HCT116 (cell line): ENCODE data around the gene NFIL3. TPM values are rescaled to one million over a fixed set of nuclear protein-coding genes. Genes with fewer than 3 reads are reported as not detected.

Experiments
- ATAC-seq: fragments of 200-7000 bp; cut with Tn5 transposase; 2 replicates; pipeline ENCODE4 v1.9.1; 2020; ENCODE audit warnings: mild to moderate bottlenecking, moderate library complexity
- BruUV-seq: library from RNA; stranded (reverse); fragments of 400-500 nt; replicated peaks from 2 replicates; lab custom pipeline; 2021; lab: Mats Ljungman, UMichigan
- CTCF ChIA-PET: fragments of 300-600 bp; sonication (Branson Sonifier 250); formaldehyde crosslinking; loops from one replicate; lab custom pipeline; 2021; ENCODE audit warnings: antibody characterized with exemption; lab: Charles Lee
- POLR2A ChIA-PET: fragments of 300-600, 350-600 bp; sonication (Branson Sonifier 250); formaldehyde crosslinking; loops from one replicate; lab custom pipeline; 2021; ENCODE audit warnings: antibody characterized with exemption; lab: Charles Lee
- RAD21 ChIA-PET, 2 experiments: fragments of 300-600 bp; sonication (Branson Sonifier 250); formaldehyde crosslinking; loops; one replicate each; lab custom pipeline; 2023; ENCODE audit warnings: low total read pairs in 2 of 2; ENCODE audit not compliant: uncharacterized antibody in 2 of 2, unreplicated experiment in 2 of 2, low non-redundant PET in 1 of 2; lab: Charles Lee
- DNase-seq: peaks from one replicate; pipeline ENCODE4 v3.0.0-alpha.2; 2010; ENCODE audit warnings: low read depth, low spot score
- H2AFZ ChIP-seq: fragments of 200-600 bp; shearing (Covaris generic), sonication (generic); 2 replicates; pipeline ENCODE4 v1.6.1; 2017; ENCODE audit warnings: low read depth, mixed run types, mixed read lengths, antibody characterized with exemption, low read length; ENCODE audit not compliant: poor library complexity, severe bottlenecking
- H3K27ac ChIP-seq: 2 replicates; pipeline ENCODE4 v1.5.1; 2012; ENCODE audit warnings: low read depth, low read length
- H3K27me3 ChIP-seq: fragments of 200-600 bp; sonication (generic); 2 replicates; pipeline ENCODE4 v1.6.1; 2016; ENCODE audit warnings: mixed run types, low read length, mixed read lengths; ENCODE audit not compliant: insufficient read depth
- H3K36me3 ChIP-seq, 2 experiments: fragments of 200-500 bp in 1 of 2; fragments of 200-600 bp in 1 of 2; sonication (Bioruptor generic) in 1 of 2; sonication (generic) in 1 of 2; 2 replicates each; pipeline versions ENCODE4 v1.5.1 to v1.6.1; 2014 to 2016; ENCODE audit warnings: low read length in 2 of 2, inconsistent platforms in 1 of 2, mixed read lengths in 1 of 2, mixed run types in 1 of 2; ENCODE audit not compliant: insufficient read depth in 2 of 2, control insufficient read depth in 1 of 2
- H3K4me1 ChIP-seq, 2 experiments: fragments of 200-600 bp in 1 of 2; sonication (generic) in 1 of 2; 2 replicates each; pipeline versions ENCODE4 v1.5.1 to v1.6.1; 2012 to 2017; ENCODE audit warnings: low read length in 2 of 2, inconsistent platforms in 1 of 2, mild to moderate bottlenecking in 1 of 2, mixed read lengths in 1 of 2, mixed run types in 1 of 2, moderate library complexity in 1 of 2; ENCODE audit not compliant: insufficient read depth in 2 of 2, control insufficient read depth in 1 of 2
- H3K4me2 ChIP-seq: fragments of 200-600 bp; sonication (generic); 2 replicates; pipeline ENCODE4 v1.6.1; 2017; ENCODE audit warnings: mixed run types, low read length, mixed read lengths
- H3K4me3 ChIP-seq, 2 experiments: fragments of 200-600 bp in 1 of 2; sonication (generic) in 1 of 2; replicated peaks in 1 of 2; 2 replicates each; pipeline ENCODE4 v1.5.1; 2011 to 2016; ENCODE audit warnings: low read length in 2 of 2, control low read depth in 1 of 2, low read depth in 1 of 2, mild to moderate bottlenecking in 1 of 2, mixed read lengths in 1 of 2, mixed run types in 1 of 2
- H3K79me2 ChIP-seq: fragments of 200-600 bp; sonication (generic); 2 replicates; pipeline ENCODE4 v1.6.1; 2017; ENCODE audit warnings: mild to moderate bottlenecking, mixed run types, low read length, moderate library complexity, mixed read lengths; ENCODE audit not compliant: insufficient read depth
- H3K9ac ChIP-seq: fragments of 200-600 bp; sonication (generic); 2 replicates; pipeline ENCODE4 v1.6.1; 2016; ENCODE audit warnings: low read length, mixed read lengths
- H3K9me2 ChIP-seq: fragments of 200-600 bp; sonication (generic), shearing (Covaris generic); 2 replicates; pipeline ENCODE4 v1.6.1; 2017; ENCODE audit warnings: mixed run types, mild to moderate bottlenecking, moderate library complexity; ENCODE audit not compliant: insufficient read depth
- H3K9me3 ChIP-seq, 2 experiments: fragments of 200-500 bp in 1 of 2; fragments of 200-600 bp in 1 of 2; sonication (Bioruptor generic) in 1 of 2; sonication (generic) in 1 of 2; 2 replicates each; pipeline ENCODE4 v1.6.1; 2014 to 2017; ENCODE audit warnings: low read length in 2 of 2, mixed read lengths in 2 of 2, inconsistent platforms in 1 of 2, low read depth in 1 of 2, mild to moderate bottlenecking in 1 of 2, mixed run types in 1 of 2, moderate library complexity in 1 of 2; ENCODE audit not compliant: control insufficient read depth in 1 of 2, insufficient read depth in 1 of 2
- H4K20me1 ChIP-seq: fragments of 200-600 bp; sonication (generic), shearing (Covaris generic); 2 replicates; pipeline ENCODE4 v1.6.1; 2017; ENCODE audit warnings: mixed run types, mild to moderate bottlenecking, moderate library complexity; ENCODE audit not compliant: insufficient read depth
- CBX3 ChIP-seq: IDR thresholded peaks from 2 replicates; pipeline ENCODE4 v1.6.1; 2012; ENCODE audit warnings: low read depth
- CEBPB ChIP-seq: IDR thresholded peaks from 2 replicates; pipeline ENCODE4 v1.6.1; 2012; ENCODE audit warnings: low read depth
- ELF1 ChIP-seq: IDR thresholded peaks from 2 replicates; pipeline ENCODE4 v1.6.1; 2012; ENCODE audit warnings: low read depth, borderline replicate concordance
- EZH2 ChIP-seq: fragments of 200-600 bp; sonication (generic); IDR thresholded peaks from 2 replicates; pipeline ENCODE4 v1.6.1; 2017; ENCODE audit warnings: antibody characterized with exemption, mixed run types
- EZH2phosphoT487 ChIP-seq: fragments of 200-600 bp; IDR thresholded peaks from 2 replicates; pipeline ENCODE4 v1.6.1; 2018; ENCODE audit warnings: antibody characterized with exemption, borderline replicate concordance
- FOSL1 ChIP-seq: IDR thresholded peaks from 2 replicates; pipeline ENCODE4 v1.6.1; 2012; ENCODE audit warnings: low read depth
- POLR2A ChIP-seq: IDR thresholded peaks from 2 replicates; pipeline ENCODE4 v1.7.0; 2011; ENCODE audit warnings: borderline replicate concordance; ENCODE audit not compliant: insufficient read depth, insufficient read length; ENCODE audit errors: extremely low read depth
- POLR2AphosphoS5 ChIP-seq: IDR thresholded peaks from 2 replicates; pipeline ENCODE4 v1.6.1; 2011; ENCODE audit warnings: mild to moderate bottlenecking, low read depth, low read length, moderate library complexity
- TCF7L2 ChIP-seq: IDR thresholded peaks from 2 replicates; pipeline ENCODE4 v1.7.0; 2011; ENCODE audit warnings: borderline replicate concordance, inconsistent platforms; ENCODE audit not compliant: insufficient read depth, insufficient read length; ENCODE audit errors: extremely low read depth
- ZNF274 ChIP-seq: fragments of 200-500 bp; sonication (Bioruptor generic); IDR thresholded peaks from 2 replicates; pipeline ENCODE4 v1.6.1; 2014; ENCODE audit warnings: mild to moderate bottlenecking, low read depth, low read length, inconsistent platforms
- intact Hi-C: fragments of 100-400 bp; cut with micrococcal nuclease; formaldehyde crosslinking; loops from 2 replicates; pipeline ENCODE4 v1.10.0; 2022
- total RNA-seq: library from RNA; stranded (reverse); gene quantifications from one replicate; pipeline ENCODE4 v1.2.1, GENCODE V29; 2021; ENCODE audit not compliant: unreplicated experiment
- TF ChIP-seq, protein P1 (sequence below), 3 experiments: fragments of 200-600 bp in 1 of 3; sonication (generic) in 1 of 3; IDR thresholded peaks in 2 of 3; conservative IDR thresholded peaks in 1 of 3; 2 replicates each; pipeline ENCODE4 v1.5.1; 2012 to 2017; ENCODE audit warnings: low read depth in 2 of 3, low read length in 2 of 3, antibody characterized with exemption in 1 of 3, borderline replicate concordance in 1 of 3, control low read depth in 1 of 3, mild to moderate bottlenecking in 1 of 3, mixed read lengths in 1 of 3, mixed run types in 1 of 3, moderate library complexity in 1 of 3; ENCODE audit not compliant: insufficient read depth in 1 of 3
- TF ChIP-seq, protein P2 (sequence below): IDR thresholded peaks from 2 replicates; pipeline ENCODE4 v1.6.1; 2012

The NFIL3 gene
- total RNA-seq, 1 experiment from 2014 or later: 38.0 TPM

DNA sequence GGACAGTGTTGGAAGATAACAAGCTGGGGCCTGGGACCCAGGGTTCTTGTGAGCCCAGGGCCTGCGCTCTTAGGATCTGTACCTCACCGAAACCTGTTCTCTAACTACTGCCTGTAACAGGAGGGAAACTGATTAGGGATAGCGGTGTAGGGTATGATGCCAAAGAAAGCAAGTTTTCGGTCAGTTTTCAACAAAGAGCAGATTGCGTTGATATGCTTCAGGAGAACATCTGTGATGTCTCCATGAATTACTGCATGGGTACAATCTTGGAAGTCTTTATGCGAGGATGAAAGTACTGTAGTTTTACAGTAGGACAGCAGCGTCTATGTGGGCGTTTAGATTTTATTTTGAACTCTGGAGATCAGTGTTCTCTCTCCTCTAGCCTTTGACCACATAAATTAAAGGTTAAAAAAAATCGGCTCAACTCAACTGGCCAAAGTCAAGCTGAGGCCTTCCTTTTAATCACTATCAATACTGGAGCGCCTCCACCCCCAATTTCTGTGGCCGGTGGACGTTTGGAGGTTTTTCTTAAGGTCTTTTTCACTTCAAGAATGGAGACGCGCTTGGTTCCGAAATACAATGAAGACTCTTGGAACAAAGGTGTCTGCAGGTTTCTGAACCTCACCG is 3.0 kb downstream of the NFIL3 start:
- ChIA-PET POLR2A (interaction anchor here (0.8 kb wide), 1 partner anchor 235 kb away, joined by 3 read pairs; no protein-coding TSS in a partner anchor), CTCF (interaction anchor here (1.0 to 1.3 kb wide), 3 partner anchors 13 to 506 kb away, joined by 3 to 4 read pairs (median 3); no protein-coding TSS in a partner anchor), RAD21 (no interaction called here)
- H3K9ac ChIP-seq: 0 out of 2 replicates have a peak overlapping the region, but pooled peaks have one; percentile 5
- H3K4me2 ChIP-seq: peak overlapping the region; percentile 83
- BruUV-seq: no TSS peak
- no peaks in the 10 kb centered on the region for H3K27me3 ChIP-seq
- TF ChIP-seq POLR2AphosphoS5: no peak; the same call in 1 of the 2 replicates
- TF ChIP-seq, protein P1, sequence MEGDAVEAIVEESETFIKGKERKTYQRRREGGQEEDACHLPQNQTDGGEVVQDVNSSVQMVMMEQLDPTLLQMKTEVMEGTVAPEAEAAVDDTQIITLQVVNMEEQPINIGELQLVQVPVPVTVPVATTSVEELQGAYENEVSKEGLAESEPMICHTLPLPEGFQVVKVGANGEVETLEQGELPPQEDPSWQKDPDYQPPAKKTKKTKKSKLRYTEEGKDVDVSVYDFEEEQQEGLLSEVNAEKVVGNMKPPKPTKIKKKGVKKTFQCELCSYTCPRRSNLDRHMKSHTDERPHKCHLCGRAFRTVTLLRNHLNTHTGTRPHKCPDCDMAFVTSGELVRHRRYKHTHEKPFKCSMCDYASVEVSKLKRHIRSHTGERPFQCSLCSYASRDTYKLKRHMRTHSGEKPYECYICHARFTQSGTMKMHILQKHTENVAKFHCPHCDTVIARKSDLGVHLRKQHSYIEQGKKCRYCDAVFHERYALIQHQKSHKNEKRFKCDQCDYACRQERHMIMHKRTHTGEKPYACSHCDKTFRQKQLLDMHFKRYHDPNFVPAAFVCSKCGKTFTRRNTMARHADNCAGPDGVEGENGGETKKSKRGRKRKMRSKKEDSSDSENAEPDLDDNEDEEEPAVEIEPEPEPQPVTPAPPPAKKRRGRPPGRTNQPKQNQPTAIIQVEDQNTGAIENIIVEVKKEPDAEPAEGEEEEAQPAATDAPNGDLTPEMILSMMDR (IDR thresholded peaks at IDR 0.05 in 2 of 3, conservative IDR thresholded peaks at IDR 0.05 in 1 of 3; ENCODE audit: borderline replicate concordance in 1 of 3, insufficient read depth in 1 of 3, low read depth in 2 of 3, low read length in 2 of 3): no peak
- no peak for TF ChIP-seq CEBPB
- TF ChIP-seq TCF7L2: no peak
- no peak for TF ChIP-seq EZH2
- TF ChIP-seq, protein P2, sequence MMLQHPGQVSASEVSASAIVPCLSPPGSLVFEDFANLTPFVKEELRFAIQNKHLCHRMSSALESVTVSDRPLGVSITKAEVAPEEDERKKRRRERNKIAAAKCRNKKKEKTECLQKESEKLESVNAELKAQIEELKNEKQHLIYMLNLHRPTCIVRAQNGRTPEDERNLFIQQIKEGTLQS: no peak
- TF ChIP-seq FOSL1: no peak
- no peak for TF ChIP-seq ELF1
- TF ChIP-seq CBX3: no peak
- TF ChIP-seq EZH2phosphoT487: no peak
- no peak for TF ChIP-seq ZNF274
- TF ChIP-seq POLR2A: no peak
- no peaks in the 10 kb centered on the region for H3K9me3 ChIP-seq
- H4K20me1 ChIP-seq: peaks cover 9% of the 10 kb centered on the region; the same call in 1 of the 2 replicates
- DNase-seq (no peak), ATAC-seq (no peak)
- H3K4me1 ChIP-seq: peaks cover 41 to 65% of the 10 kb centered on the region in 2 experiments
- no peaks in the 10 kb centered on the region for H3K36me3 ChIP-seq
- H3K4me3 ChIP-seq: no peak overlapping the region; a peak in 1 of 4 replicates
- peak overlapping the region; percentile 55 for H3K27ac ChIP-seq
- H3K9me2 ChIP-seq: no peaks in the 10 kb centered on the region
- intact Hi-C loops: no loop called here
- no peak overlapping the region for H2AFZ ChIP-seq
- peaks cover 75% of the 10 kb centered on the region for H3K79me2 ChIP-seq
